ENCODE measurements around the gene TMA7B. TPM values are rescaled to one million over a fixed set of nuclear protein-coding genes. Genes with fewer than 3 reads are reported as not detected.
A peak's percentile ranks its signal among the peaks of the same experiment; 100 is the strongest.
"Not testable (repeated sequence)": the region's sequence is repeated elsewhere in the genome, so short reads cannot be mapped to it uniquely, and the experiment has no call there.

The TMA7B gene
- total RNA-seq, 2 experiments from 2014 or later, result 3.7 to 4.3 TPM

DNA sequence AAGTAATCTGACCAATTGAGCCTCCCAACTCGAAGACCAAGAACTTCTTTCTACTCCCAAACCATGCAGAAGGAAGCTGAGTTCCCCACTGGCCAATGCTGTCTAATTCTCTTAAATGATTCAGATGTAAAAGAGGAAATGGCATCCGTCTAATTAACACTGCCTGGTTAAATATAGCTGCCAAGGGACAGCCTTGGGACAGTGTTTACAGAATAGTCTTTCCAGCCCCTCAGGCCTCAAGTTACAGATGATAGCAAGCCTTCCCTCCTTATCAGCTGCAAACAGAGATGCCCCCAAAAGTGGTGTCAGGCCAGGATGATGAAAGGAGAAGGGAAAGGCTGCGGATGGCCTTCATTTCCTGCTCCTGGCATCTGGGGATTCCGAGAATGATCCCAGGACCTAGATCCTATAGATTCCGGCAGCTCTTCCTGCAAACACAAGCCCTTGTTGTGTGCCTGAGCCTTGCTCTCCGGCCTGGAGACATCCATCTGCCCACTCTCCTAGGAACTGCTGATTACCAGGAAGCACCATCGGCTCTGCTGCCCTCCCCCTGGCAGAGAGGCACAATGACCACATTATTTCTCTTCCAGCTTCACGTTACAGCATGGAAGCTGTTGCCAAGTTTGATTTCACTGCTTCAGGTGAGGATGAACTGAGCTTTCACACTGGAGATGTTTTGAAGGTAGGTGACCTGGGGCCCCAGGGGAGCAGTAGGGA lies 13.5 kb upstream of the TMA7B start:
- ChIA-PET CTCF (interaction anchor here (1.3 kb wide), 1 partner anchor 13 kb away, joined by 5 read pairs; no protein-coding TSS in a partner anchor), POLR2A (interaction anchor here (1.2 to 1.9 kb wide), 4 partner anchors 10 to 20 kb away, joined by 4 to 6 read pairs (median 5); no protein-coding TSS in a partner anchor)
- H3K9me3 Mint-ChIP-seq, result no peaks in the 10 kb centered on the region
- no peak overlapping the region for H3K4me3 Mint-ChIP-seq
- H3K36me3 Mint-ChIP-seq (ENCODE audit: low read depth), result peaks cover 57% of the 10 kb centered on the region
- H3K4me1 Mint-ChIP-seq, result peaks cover 80% of the 10 kb centered on the region
- no peak for DNase-seq
- no peaks in the 10 kb centered on the region for H3K27me3 Mint-ChIP-seq
- peak overlapping the region; percentile 8 for H3K27ac Mint-ChIP-seq

DNA sequence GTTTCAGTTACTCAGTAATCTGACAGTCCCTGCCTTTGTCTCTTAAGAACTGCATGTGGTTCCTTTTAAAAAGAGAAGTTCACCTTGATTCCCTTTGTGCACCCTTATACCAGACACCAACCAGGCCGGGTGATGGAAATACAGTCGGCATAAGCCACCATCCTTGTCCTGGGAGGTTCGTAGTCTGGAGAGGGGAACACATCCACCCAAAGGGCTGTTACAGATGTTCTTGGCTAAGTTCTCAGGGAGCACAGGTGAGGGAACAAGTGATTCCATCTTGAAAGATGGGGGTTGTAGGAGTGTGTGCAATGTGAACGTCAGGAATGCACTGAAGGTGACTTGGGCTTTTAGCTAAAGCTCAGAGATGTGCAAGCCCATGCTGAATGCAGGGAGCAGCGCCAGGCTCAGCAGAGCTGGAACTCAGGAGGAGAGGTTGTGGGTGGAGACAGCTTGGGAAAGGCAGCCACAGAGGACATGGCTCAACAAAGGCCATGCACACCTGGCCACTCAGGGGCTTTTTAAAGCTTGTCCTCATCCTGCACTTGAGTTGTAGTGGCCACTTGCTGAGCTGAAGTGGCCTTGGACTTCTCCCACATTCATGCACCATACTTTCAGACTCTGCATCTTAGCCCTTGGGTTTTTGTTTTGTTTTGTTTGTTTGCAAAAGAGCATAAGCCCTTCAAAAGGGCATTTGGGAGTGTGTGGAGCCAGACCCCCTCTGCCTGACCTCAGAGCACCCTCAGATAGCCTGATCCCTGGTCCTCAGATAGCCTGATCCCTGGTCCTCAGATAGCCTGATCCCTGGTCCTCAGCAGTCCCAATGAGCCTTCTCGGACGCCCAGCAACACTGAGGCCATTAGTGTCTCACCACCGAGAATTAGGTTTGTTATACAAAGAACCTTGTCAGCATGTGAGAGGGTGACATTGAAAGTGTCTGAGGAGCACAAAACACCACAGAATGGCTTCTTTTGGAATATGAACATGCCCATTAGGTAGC lies 12.7 kb upstream of the TMA7B start:
- Mint-ChIP-seq H3K4me1 (peaks cover 82% of the 10 kb centered on the region), H3K9me3 (no peaks in the 10 kb centered on the region), H3K27me3 (no peaks in the 10 kb centered on the region), H3K36me3 (ENCODE audit: low read depth) (peaks cover 64% of the 10 kb centered on the region), H3K27ac (no peak overlapping the region), H3K4me3 (no peak overlapping the region)
- CTCF ChIA-PET, result no interaction called here
- POLR2A ChIA-PET, result interaction anchor here (1.6 to 1.9 kb wide), 3 partner anchors 10 to 21 kb away, joined by 4 to 6 read pairs (median 5); no protein-coding TSS in a partner anchor
- no peak for DNase-seq

DNA sequence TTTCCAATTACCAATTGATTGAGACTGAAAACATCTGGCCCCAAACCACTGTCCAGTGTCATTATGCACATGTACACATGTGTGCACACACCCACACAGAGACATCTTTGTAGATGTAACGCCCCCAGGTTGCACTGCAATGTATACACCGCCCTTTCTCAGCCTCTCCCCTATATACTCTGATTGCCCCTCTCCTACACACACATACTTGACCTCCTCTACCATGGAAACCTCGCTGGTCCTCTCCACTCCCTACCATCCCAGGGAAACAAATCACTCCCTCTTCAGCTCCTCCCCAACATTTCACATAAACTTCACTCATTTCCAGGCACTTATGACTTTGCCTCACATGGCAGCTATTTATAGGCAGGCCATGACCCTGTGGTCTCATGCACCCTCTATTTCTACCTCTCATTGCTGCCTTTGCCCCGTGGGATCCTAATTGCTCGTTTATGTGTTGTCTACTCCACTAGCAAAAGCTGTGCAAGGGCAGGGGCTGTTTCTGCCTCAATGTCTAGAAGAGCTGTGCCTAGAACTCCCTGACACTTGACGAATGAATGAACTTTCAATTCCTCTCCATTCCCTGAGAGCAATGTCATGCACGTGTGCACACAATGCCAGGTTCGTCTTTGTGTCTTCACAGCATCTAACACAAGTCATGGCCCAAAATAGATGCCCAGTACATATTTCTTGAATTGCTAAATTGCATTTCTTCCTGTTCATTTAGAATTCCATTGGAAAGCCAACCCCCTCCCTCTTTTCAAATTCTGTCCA lies 10.0 kb upstream of the TMA7B start:
- DNase-seq, result no peak
- H3K27ac Mint-ChIP-seq, result peak overlapping the region; percentile 1
- ChIA-PET CTCF (interaction anchor here (0.6 to 1.4 kb wide), 3 partner anchors 13 to 413 kb away, joined by 3 to 4 read pairs (median 3); no protein-coding TSS in a partner anchor), POLR2A (interaction anchor here (0.8 to 1.2 kb wide), 3 partner anchors 8 to 47 kb away, joined by 3 read pairs; no protein-coding TSS in a partner anchor)
- H3K27me3 Mint-ChIP-seq, result no peaks in the 10 kb centered on the region
- H3K36me3 Mint-ChIP-seq (ENCODE audit: low read depth), result peaks cover 71% of the 10 kb centered on the region
- peaks cover 80% of the 10 kb centered on the region for H3K4me1 Mint-ChIP-seq
- no peak overlapping the region for H3K4me3 Mint-ChIP-seq
- H3K9me3 Mint-ChIP-seq, result no peaks in the 10 kb centered on the region

DNA sequence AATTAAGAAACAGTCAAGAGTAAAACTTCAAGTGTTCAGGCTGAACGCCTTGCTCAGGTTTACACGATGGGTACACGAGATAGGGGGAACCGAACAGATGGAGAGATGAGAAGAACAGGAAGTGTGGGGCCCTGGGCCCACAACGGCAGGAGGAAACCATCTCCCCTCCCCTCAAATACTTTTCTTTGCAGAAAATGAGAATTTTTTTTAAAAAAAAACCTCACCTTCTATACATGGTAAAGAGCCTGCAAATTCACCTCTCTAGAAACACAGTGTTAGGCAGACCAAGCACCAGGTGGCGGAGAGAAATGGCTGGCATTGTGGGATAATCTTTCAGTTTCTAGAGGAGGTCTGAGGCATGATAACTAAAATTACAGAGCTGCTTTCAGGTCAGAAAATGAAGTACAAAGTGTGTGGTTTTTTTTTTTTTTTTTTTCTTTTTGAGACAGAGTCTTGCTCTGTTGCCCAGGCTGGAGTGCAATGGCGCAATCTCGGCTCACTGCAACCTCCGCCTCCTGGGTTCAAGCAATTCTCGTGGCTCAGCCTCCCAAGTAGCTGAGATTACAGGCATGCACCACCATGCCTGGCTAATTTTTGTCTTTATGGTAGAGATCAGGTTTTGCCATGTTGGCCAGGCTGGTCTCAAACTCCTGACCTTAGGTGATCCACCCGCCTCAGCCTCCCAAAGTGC lies 8.4 kb upstream of the TMA7B start:
- peaks cover 81% of the 10 kb centered on the region for H3K36me3 Mint-ChIP-seq (ENCODE audit: low read depth)
- POLR2A ChIA-PET, result interaction anchor here (0.6 to 2.9 kb wide), 7 partner anchors 9 to 41 kb away, joined by 3 to 8 read pairs (median 3); no protein-coding TSS in a partner anchor
- CTCF ChIA-PET, result interaction anchor here (1.1 to 1.7 kb wide), 3 partner anchors 9 to 47 kb away, joined by 3 to 6 read pairs (median 5); no protein-coding TSS in a partner anchor
- H3K27ac Mint-ChIP-seq, result peak overlapping the region; percentile 73
- DNase-seq, H3K27me3 Mint-ChIP-seq, H3K9me3 Mint-ChIP-seq: not testable (repeated sequence)
- H3K4me1 Mint-ChIP-seq, result peaks cover 83% of the 10 kb centered on the region
- peak overlapping the region; percentile 19 for H3K4me3 Mint-ChIP-seq

DNA sequence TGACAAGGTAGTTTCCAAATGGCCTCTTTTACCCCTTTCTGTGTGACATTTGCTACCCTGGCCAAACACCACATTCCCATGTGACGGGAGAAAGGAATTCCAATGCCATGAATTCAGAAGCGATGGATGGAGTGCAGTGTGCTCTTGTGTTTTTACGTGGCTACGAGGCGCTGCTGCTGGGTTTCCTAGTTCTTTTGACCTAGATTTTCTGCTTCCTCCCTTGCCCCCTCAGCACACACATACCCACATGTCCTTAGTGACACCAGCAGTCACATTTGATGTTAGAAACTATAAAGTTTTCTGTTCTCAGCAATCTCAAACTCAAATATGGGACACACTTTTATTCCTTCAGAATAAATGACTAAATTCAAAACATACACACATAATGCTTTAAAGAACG lies 7.8 kb upstream of the TMA7B start:
- no peaks in the 10 kb centered on the region for H3K27me3 Mint-ChIP-seq
- no peaks in the 10 kb centered on the region for H3K9me3 Mint-ChIP-seq
- no peak overlapping the region for H3K4me3 Mint-ChIP-seq
- peaks cover 81% of the 10 kb centered on the region for H3K36me3 Mint-ChIP-seq (ENCODE audit: low read depth)
- H3K27ac Mint-ChIP-seq, result peak overlapping the region; percentile 16
- CTCF ChIA-PET, result interaction anchor here (1.0 to 1.7 kb wide), 4 partner anchors 9 to 72 kb away, joined by 3 to 6 read pairs (median 4); no protein-coding TSS in a partner anchor
- H3K4me1 Mint-ChIP-seq, result peaks cover 83% of the 10 kb centered on the region
- POLR2A ChIA-PET, result interaction anchor here (0.6 to 2.9 kb wide), 5 partner anchors 9 to 32 kb away, joined by 3 to 8 read pairs (median 4); no protein-coding TSS in a partner anchor
- DNase-seq, result no peak

DNA sequence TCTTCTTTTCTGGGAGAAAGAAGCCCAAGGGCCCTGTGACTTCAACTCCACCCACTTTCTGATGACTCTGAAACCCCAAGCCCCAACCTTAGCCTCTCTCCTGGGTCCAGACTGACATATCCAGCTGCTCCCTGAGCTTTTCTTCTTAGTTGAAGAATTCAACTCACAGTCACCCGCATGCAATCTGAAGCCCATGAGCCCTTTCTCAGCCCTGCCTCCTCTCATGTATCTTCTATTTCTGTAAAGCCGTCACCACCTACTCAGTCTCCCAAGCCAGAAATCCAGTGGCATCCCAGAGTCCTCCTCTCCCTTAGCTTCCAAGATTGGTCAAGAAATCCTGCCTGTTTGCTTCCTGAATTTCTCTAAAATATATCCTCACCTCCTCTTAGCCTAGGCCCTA lies 7.1 kb upstream of the TMA7B start:
- Mint-ChIP-seq H3K27me3 (no peaks in the 10 kb centered on the region), H3K4me1 (peaks cover 87% of the 10 kb centered on the region), H3K36me3 (ENCODE audit: low read depth) (peaks cover 86% of the 10 kb centered on the region), H3K27ac (peak overlapping the region; percentile 9), H3K9me3 (no peaks in the 10 kb centered on the region), H3K4me3 (no peak overlapping the region)
- POLR2A ChIA-PET, result interaction anchor here (0.9 to 2.9 kb wide), 4 partner anchors 11 to 32 kb away, joined by 4 to 8 read pairs (median 4); no protein-coding TSS in a partner anchor
- no peak for DNase-seq
- CTCF ChIA-PET, result interaction anchor here (0.8 to 1.3 kb wide), 3 partner anchors 36 to 424 kb away, joined by 3 to 4 read pairs (median 3); no protein-coding TSS in a partner anchor

DNA sequence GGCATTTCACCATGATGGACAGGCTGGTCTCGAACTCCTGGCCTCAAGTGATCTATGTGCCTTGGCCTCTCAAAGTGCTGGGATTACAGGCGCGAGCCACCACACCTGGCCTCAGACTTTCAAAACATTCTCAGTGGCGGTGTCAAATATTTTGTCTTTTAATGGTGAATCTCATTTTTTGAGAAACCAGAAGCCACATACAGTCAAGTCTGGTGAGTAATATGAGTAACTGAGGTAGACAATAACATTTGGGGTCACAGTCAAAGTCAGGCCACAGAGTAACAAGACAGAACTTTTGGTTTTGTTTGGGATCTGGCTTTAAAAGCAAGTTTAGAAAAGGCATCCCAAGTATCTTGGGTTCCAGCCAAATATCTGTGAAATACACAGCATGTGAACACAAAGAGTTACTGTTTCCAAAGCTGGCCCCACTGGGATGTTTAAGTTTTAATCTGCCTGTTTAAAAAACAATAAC lies 5.6 kb upstream of the TMA7B start:
- no peak for DNase-seq
- Mint-ChIP-seq H3K36me3 (ENCODE audit: low read depth) (peaks cover 87% of the 10 kb centered on the region), H3K4me3 (no peak overlapping the region), H3K27me3 (no peaks in the 10 kb centered on the region), H3K9me3 (no peaks in the 10 kb centered on the region), H3K4me1 (peaks cover 91% of the 10 kb centered on the region), H3K27ac (no peak overlapping the region)
- CTCF ChIA-PET, result no interaction called here
- POLR2A ChIA-PET, result no interaction called here

DNA sequence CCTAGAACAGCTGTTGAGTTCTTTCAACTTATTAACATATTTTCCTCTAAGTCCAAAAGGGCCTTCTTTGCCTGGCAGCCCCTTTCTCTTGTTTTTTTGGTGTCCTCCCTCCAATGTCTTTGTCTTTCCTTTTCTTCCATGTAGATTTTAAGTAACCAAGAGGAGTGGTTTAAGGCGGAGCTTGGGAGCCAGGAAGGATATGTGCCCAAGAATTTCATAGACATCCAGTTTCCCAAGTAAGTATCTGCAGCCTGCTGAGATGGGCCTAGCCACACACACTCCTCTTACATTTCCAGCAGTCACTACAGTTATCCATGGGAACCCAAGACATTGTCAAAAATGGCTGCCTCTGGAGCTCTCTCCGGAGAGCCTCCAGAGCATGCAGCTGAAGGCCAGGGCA lies 4.5 kb upstream of the TMA7B start:
- Mint-ChIP-seq H3K4me3 (no peak overlapping the region), H3K36me3 (ENCODE audit: low read depth) (peaks cover 89% of the 10 kb centered on the region), H3K9me3 (no peaks in the 10 kb centered on the region), H3K27me3 (no peaks in the 10 kb centered on the region), H3K4me1 (peaks cover 91% of the 10 kb centered on the region), H3K27ac (no peak overlapping the region)
- no peak for DNase-seq
- ChIA-PET POLR2A (interaction anchor here (1.0 kb wide), 1 partner anchor 23 kb away, joined by 3 read pairs; no protein-coding TSS in a partner anchor), CTCF (interaction anchor here (0.7 to 0.9 kb wide), 2 partner anchors 13 to 202 kb away, joined by 3 read pairs; no protein-coding TSS in a partner anchor)

DNA sequence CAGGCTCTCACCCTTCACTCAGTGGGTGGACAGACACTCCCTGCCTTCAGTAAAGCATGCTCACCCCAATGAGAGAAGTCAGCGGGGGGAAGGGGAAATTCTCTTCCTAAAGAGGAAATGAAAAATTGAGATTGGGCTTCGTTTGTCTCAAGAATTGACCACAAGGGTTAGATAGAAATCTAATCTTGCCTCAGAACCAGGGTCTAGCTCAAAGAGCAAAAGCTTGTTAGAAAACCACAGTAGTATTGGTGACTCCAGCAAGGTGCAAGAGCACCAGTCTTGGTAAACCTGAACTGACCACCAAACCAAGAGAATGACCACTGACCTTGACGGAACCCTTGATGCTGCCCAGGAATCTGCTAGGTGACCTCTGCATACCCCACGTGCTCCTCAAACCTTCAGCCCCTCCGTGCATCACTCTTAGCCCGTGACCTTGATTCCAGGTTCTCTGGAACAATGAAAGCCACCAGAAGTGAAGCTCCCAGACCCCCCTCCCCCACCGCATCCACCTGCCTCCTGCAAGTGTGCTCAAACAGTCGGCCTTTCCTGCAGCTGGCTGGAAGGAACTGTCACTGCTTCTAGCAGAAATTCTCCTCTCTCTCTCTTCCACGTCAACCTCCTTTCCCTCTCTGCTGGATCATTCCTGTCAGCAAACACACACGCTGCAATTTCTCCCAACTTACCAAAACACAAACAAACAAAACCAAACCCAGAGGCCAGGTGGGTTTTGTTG lies 3.1 kb upstream of the TMA7B start:
- H3K4me1 Mint-ChIP-seq, result peaks cover 91% of the 10 kb centered on the region
- H3K27ac Mint-ChIP-seq, result no peak overlapping the region
- H3K4me3 Mint-ChIP-seq, result no peak overlapping the region
- peaks cover 90% of the 10 kb centered on the region for H3K36me3 Mint-ChIP-seq (ENCODE audit: low read depth)
- no peak for DNase-seq
- ChIA-PET CTCF (no interaction called here), POLR2A (interaction anchor here (1.3 kb wide), 1 partner anchor 10 kb away, joined by 5 read pairs; no protein-coding TSS in a partner anchor)
- H3K27me3 Mint-ChIP-seq, result no peaks in the 10 kb centered on the region
- H3K9me3 Mint-ChIP-seq, result no peaks in the 10 kb centered on the region

DNA sequence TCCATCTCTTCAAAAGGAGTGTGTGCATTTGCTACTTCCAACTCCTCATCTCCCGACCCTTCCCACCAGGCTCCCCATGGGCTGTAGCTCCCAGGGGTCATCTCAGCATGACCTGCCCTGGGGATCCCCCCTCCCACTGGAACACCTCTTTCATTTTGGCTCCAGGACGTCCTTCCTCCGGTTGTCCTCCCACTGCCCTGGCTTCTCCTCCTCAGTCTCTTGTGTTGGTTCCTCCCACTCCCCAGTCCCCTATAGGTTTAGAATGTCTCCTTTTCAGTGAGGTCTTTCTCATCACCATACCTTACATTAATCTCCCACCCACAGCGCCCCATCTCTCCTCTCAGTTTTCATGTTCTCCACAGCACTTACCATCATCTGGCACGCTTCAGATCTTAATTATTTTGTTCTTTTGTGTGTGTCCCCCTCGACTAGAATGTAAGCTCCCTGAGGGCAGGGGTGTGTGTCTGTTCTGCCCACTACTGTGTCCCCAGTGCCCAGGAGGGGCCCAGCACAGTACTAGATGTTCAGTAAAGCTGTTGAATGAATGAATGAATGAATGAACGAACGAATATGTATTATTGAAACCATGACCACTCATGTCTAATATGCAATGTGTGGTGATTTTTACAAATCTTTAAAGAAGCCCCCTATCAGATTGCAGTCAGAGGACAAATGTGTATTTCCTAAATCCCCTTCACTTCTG lies 2.0 kb upstream of the TMA7B start:
- no peaks in the 10 kb centered on the region for H3K27me3 Mint-ChIP-seq
- H3K9me3 Mint-ChIP-seq, result no peaks in the 10 kb centered on the region
- H3K4me1 Mint-ChIP-seq, result peaks cover 89% of the 10 kb centered on the region
- no peak for DNase-seq
- CTCF ChIA-PET, result no interaction called here
- POLR2A ChIA-PET, result interaction anchor here (1.1 kb wide), 1 partner anchor 86 kb away, joined by 4 read pairs; no protein-coding TSS in a partner anchor
- H3K36me3 Mint-ChIP-seq (ENCODE audit: low read depth), result peaks cover 84% of the 10 kb centered on the region
- peak overlapping the region; percentile 18 for H3K27ac Mint-ChIP-seq
- no peak overlapping the region for H3K4me3 Mint-ChIP-seq
